NCI-H524 (cell line): ENCODE measurements around the gene AIF1L.

Source experiments
- DNase-seq, 2 experiments: peaks; one replicate each; lab custom pipeline; 2025; lab: John Stamatoyannopoulos, UW

AIF1L gene

GRCh38 chr9:131167936-131168335 lies 71.6 kb downstream of the AIF1L start:
- DNase-seq: no peak

- DNase-seq: no peak
Measured at GRCh38 chr9:131169563-131170240, 73.4 kb downstream of the AIF1L start.
